Measurements from ENCODE around the gene NPHP4. TPM values are rescaled to one million over a fixed set of nuclear protein-coding genes. Genes with fewer than 3 reads are reported as not detected.

The NPHP4 gene
- total RNA-seq, 1 experiment from 2014 or later = 20.0 TPM

DNA sequence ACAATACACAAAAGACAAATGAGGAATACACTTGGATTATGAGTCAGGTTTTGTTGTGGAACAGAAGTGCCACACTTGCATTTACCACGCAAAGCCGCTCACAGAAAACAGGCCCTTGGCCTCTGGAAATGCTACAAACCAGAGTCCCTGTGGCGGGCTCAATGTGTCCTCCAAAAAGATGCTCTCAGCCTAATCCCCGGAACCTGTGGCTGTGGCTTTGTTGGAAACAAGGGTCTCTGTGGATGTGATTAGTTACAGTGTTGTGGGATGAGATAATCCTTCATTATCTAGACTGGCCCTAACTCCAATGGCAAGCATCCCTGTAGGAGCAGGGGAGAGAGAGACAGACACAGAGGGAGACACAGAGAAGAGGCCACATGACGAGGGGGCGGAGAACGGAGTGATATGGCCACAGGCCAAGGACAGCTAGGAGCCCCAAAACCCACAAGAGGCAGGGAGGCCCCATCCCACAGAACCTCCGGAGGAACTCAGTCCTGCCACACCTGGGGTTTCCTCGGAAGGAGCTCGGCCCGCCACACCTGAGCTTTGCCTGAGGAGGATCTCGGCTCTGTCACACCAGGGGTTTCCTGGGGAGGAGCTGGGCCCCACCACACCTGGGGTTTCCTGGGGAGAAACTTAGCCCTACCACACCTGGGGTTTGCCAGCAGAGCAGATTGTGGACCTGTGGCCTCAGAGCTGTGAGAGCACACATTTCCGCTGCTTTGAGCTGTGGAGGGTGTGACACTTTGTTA, 55.4 kb downstream of the NPHP4 start:
- no peaks in the 10 kb centered on the region for H3K4me1 ChIP-seq (ENCODE audit: control insufficient read depth in 1 of 2, insufficient read depth in 2 of 2, low read length in 2 of 2)
- H3K27ac ChIP-seq (ENCODE audit: low read depth, low read length) = no peak overlapping the region
- DNase-seq (ENCODE audit: low read depth, low spot score) (no peak), ATAC-seq (no peak)
- POLR2A ChIA-PET = no interaction called here
- H3K36me3 ChIP-seq (ENCODE audit: control insufficient read depth in 1 of 2, insufficient read depth in 2 of 2, low read length in 2 of 2) = peaks cover 0 to 2% of the 10 kb centered on the region in 2 experiments; a peak in 1 of 4 replicates
- RAD21 ChIA-PET (ENCODE audit: low non-redundant PET in 1 of 2, low total read pairs in 2 of 2, uncharacterized antibody in 2 of 2, unreplicated experiment in 2 of 2) = no interaction called here
- no peaks in the 10 kb centered on the region for H3K9me3 ChIP-seq (ENCODE audit: control insufficient read depth in 1 of 2, insufficient read depth in 1 of 2, low read depth in 1 of 2, low read length in 2 of 2)
- CTCF ChIA-PET = no interaction called here
- H3K9ac ChIP-seq (ENCODE audit: low read length) = no peak overlapping the region
- H3K4me2 ChIP-seq (ENCODE audit: low read length) = no peak overlapping the region
- no peak overlapping the region for H2AFZ ChIP-seq (ENCODE audit: low read depth, low read length, poor library complexity, severe bottlenecking)
- no TSS peak for BruUV-seq (replicated peaks)
- H4K20me1 ChIP-seq (ENCODE audit: insufficient read depth) = no peaks in the 10 kb centered on the region
- no peaks in the 10 kb centered on the region for H3K79me2 ChIP-seq (ENCODE audit: insufficient read depth, low read length)
- H3K27me3 ChIP-seq (ENCODE audit: insufficient read depth, low read length) = no peaks in the 10 kb centered on the region
- intact Hi-C loops (cut with micrococcal nuclease) = no loop called here
- no peak overlapping the region for H3K4me3 ChIP-seq (replicated peaks in 1 of 2; ENCODE audit: low read depth in 1 of 2, low read length in 2 of 2)
- TF ChIP-seq, protein P1, sequence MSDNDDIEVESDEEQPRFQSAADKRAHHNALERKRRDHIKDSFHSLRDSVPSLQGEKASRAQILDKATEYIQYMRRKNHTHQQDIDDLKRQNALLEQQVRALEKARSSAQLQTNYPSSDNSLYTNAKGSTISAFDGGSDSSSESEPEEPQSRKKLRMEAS (IDR thresholded peaks at IDR 0.05) = no peak
- TF ChIP-seq, protein P2, sequence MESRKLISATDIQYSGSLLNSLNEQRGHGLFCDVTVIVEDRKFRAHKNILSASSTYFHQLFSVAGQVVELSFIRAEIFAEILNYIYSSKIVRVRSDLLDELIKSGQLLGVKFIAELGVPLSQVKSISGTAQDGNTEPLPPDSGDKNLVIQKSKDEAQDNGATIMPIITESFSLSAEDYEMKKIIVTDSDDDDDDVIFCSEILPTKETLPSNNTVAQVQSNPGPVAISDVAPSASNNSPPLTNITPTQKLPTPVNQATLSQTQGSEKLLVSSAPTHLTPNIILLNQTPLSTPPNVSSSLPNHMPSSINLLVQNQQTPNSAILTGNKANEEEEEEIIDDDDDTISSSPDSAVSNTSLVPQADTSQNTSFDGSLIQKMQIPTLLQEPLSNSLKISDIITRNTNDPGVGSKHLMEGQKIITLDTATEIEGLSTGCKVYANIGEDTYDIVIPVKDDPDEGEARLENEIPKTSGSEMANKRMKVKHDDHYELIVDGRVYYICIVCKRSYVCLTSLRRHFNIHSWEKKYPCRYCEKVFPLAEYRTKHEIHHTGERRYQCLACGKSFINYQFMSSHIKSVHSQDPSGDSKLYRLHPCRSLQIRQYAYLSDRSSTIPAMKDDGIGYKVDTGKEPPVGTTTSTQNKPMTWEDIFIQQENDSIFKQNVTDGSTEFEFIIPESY (IDR thresholded peaks at IDR 0.05; ENCODE audit: extremely low read depth, insufficient replicate concordance, low read length) = no peak
- TF ChIP-seq ELF1 (IDR thresholded peaks at IDR 0.05; ENCODE audit: borderline replicate concordance, low read depth) (no peak), POLR2A (IDR thresholded peaks at IDR 0.05; ENCODE audit: borderline replicate concordance, extremely low read depth, insufficient read depth, insufficient read length) (no peak), ZFX (IDR thresholded peaks at IDR 0.05) (no peak), FOSL1 (IDR thresholded peaks at IDR 0.05; ENCODE audit: low read depth) (no peak), CBX3 (IDR thresholded peaks at IDR 0.05; ENCODE audit: low read depth) (no peak), EZH2phosphoT487 (IDR thresholded peaks at IDR 0.05; ENCODE audit: borderline replicate concordance) (no peak), CEBPB (IDR thresholded peaks at IDR 0.05; ENCODE audit: low read depth) (no peak), TCF7L2 (IDR thresholded peaks at IDR 0.05; ENCODE audit: borderline replicate concordance, extremely low read depth, insufficient read depth, insufficient read length) (no peak), SRF (IDR thresholded peaks at IDR 0.05; ENCODE audit: low read depth) (no peak), ZNF274 (IDR thresholded peaks at IDR 0.05; ENCODE audit: low read depth, low read length) (no peak), SIN3A (IDR thresholded peaks at IDR 0.05; ENCODE audit: low read depth) (no peak), RAD21 (IDR thresholded peaks at IDR 0.05; ENCODE audit: low read depth) (no peak), EGR1 (IDR thresholded peaks at IDR 0.05; ENCODE audit: low read depth) (no peak), SP1 (IDR thresholded peaks at IDR 0.05; ENCODE audit: low read depth) (no peak), POLR2AphosphoS5 (IDR thresholded peaks at IDR 0.05; ENCODE audit: low read depth, low read length) (no peak), EZH2 (IDR thresholded peaks at IDR 0.05) (no peak), YY1 (IDR thresholded peaks at IDR 0.05; ENCODE audit: extremely low read depth, insufficient replicate concordance, low read depth, low read length) (no peak)
- TF ChIP-seq, protein P3, sequence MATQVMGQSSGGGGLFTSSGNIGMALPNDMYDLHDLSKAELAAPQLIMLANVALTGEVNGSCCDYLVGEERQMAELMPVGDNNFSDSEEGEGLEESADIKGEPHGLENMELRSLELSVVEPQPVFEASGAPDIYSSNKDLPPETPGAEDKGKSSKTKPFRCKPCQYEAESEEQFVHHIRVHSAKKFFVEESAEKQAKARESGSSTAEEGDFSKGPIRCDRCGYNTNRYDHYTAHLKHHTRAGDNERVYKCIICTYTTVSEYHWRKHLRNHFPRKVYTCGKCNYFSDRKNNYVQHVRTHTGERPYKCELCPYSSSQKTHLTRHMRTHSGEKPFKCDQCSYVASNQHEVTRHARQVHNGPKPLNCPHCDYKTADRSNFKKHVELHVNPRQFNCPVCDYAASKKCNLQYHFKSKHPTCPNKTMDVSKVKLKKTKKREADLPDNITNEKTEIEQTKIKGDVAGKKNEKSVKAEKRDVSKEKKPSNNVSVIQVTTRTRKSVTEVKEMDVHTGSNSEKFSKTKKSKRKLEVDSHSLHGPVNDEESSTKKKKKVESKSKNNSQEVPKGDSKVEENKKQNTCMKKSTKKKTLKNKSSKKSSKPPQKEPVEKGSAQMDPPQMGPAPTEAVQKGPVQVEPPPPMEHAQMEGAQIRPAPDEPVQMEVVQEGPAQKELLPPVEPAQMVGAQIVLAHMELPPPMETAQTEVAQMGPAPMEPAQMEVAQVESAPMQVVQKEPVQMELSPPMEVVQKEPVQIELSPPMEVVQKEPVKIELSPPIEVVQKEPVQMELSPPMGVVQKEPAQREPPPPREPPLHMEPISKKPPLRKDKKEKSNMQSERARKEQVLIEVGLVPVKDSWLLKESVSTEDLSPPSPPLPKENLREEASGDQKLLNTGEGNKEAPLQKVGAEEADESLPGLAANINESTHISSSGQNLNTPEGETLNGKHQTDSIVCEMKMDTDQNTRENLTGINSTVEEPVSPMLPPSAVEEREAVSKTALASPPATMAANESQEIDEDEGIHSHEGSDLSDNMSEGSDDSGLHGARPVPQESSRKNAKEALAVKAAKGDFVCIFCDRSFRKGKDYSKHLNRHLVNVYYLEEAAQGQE (IDR thresholded peaks at IDR 0.05; ENCODE audit: low read depth) = no peak
- no peaks in the 10 kb centered on the region for H3K9me2 ChIP-seq (ENCODE audit: insufficient read depth)
